Panc1 (cell line): ENCODE data around the gene ALKBH4. TPM values are rescaled to one million over a fixed set of nuclear protein-coding genes. Genes with fewer than 3 reads are reported as not detected.

Experiments used
- ATAC-seq: fragments of 200-7000 bp; cut with Tn5 transposase; 2 replicates; pipeline ENCODE4 v1.9.1; 2020; ENCODE audit warnings: mild to moderate bottlenecking, moderate library complexity
- BruUV-seq: library from RNA; stranded (reverse); fragments of 400-500 nt; replicated peaks from 2 replicates; lab custom pipeline; 2021; lab: Mats Ljungman, UMichigan
- CTCF ChIA-PET: fragments of 300-600 bp; sonication (Branson Sonifier 250); formaldehyde crosslinking; loops from one replicate; lab custom pipeline; 2022; ENCODE audit warnings: antibody characterized with exemption; lab: Charles Lee
- POLR2A ChIA-PET: fragments of 300-600 bp; sonication (Branson Sonifier 250); formaldehyde crosslinking; loops from one replicate; lab custom pipeline; 2022; ENCODE audit warnings: antibody characterized with exemption; lab: Charles Lee
- DNase-seq: peaks from one replicate; pipeline ENCODE4 v3.0.0-alpha.2; 2010; ENCODE audit warnings: low read depth, low spot score
- H3K27ac ChIP-seq: 2 replicates; pipeline ENCODE4 v1.5.1; 2011; ENCODE audit warnings: mild to moderate bottlenecking, low read length, inconsistent platforms
- H3K27me3 ChIP-seq: fragments of 200-500 bp; sonication (Bioruptor generic); 2 replicates; pipeline ENCODE4 v1.6.0; 2014; ENCODE audit warnings: low read length, inconsistent platforms; ENCODE audit not compliant: control insufficient read depth, insufficient read depth
- H3K36me3 ChIP-seq: fragments of 200-500 bp; sonication (Bioruptor generic); 2 replicates; pipeline ENCODE4 v1.5.1; 2014; ENCODE audit warnings: inconsistent platforms, mild to moderate bottlenecking, low read length, moderate library complexity; ENCODE audit not compliant: control insufficient read depth, insufficient read depth
- H3K4me1 ChIP-seq: 2 replicates; pipeline ENCODE4 v1.5.1; 2011; ENCODE audit warnings: inconsistent platforms, mild to moderate bottlenecking, low read length, moderate library complexity; ENCODE audit not compliant: control insufficient read depth, insufficient read depth
- H3K4me3 ChIP-seq, 2 experiments: 2 replicates each; pipeline ENCODE4 v1.5.1; 2011 to 2012; ENCODE audit warnings: low read depth in 2 of 2, low read length in 2 of 2, mild to moderate bottlenecking in 2 of 2, inconsistent platforms in 1 of 2, moderate library complexity in 1 of 2
- H3K9me3 ChIP-seq: fragments of 200-500 bp; sonication (Bioruptor generic); 2 replicates; pipeline ENCODE4 v1.5.1; 2014; ENCODE audit warnings: low read depth, mild to moderate bottlenecking, inconsistent platforms, low read length, moderate library complexity; ENCODE audit not compliant: control insufficient read depth, insufficient read depth
- CTCF ChIP-seq: fragments of 450-650 bp; IDR thresholded peaks from 2 replicates; pipeline ENCODE4 v1.5.1; 2017; ENCODE audit warnings: mild to moderate bottlenecking
- in situ Hi-C: cut with HindIII; loops from 2 replicates; pipeline ENCODE4 v1.10.0; 2016; ENCODE audit warnings: low sequenced_read_pairs, low pct_unique_long_range_greater_than_20kb
- intact Hi-C: fragments of 100-400 bp; cut with micrococcal nuclease; formaldehyde crosslinking; loops from one replicate; pipeline ENCODE4 v1.10.0; 2022; ENCODE audit not compliant: unreplicated experiment
- total RNA-seq: library from RNA; stranded (reverse); gene quantifications from one replicate; pipeline ENCODE4 v1.2.1, GENCODE V29; 2021; ENCODE audit not compliant: unreplicated experiment
- TF ChIP-seq, protein P1 (sequence below), 2 experiments: IDR thresholded peaks; 2 replicates each; pipeline ENCODE4 v1.6.1; 2011 to 2012; ENCODE audit warnings: low read depth in 2 of 2, control low read depth in 1 of 2, low read length in 1 of 2, mild to moderate bottlenecking in 1 of 2, moderate library complexity in 1 of 2; ENCODE audit not compliant: insufficient read depth in 1 of 2

ALKBH4 gene
- total RNA-seq, 1 experiment from 2014 or later = 19.0 TPM

DNA sequence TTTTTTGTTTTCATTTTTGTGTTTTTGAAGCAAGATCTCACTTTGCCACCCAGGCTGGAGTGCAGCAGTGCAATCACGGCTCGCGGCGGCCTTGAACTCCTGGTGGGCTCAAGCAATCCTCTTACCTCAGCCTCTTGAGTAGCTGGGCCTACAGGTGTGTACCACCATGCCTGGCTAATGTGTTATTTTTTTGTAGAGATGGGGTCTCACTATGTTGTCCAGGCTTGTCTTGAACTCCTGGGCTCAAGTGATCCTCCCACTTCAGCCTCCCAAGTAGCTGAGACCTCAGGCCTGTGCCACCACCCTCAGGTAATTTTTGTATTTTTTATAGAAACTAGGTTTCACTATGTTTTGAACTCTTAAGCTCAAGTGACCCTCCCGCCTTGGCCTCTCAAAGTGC, 53.7 kb downstream of the ALKBH4 start:
- Histone ChIP-seq H3K9me3 (no peaks in the 10 kb centered on the region), H3K4me1 (no peaks in the 10 kb centered on the region), H3K27ac (no peak overlapping the region), H3K4me3 (no peak overlapping the region), H3K27me3 (no peaks in the 10 kb centered on the region), H3K36me3 (peaks cover 11% of the 10 kb centered on the region; the same call in 1 of the 2 replicates)
- in situ Hi-C loops = loop anchor here (10.0 kb wide), 1 partner anchor 126 kb away; the partner anchor contains the start of gene SH2B2
- no TSS peak for BruUV-seq
- ChIA-PET CTCF (no interaction called here), POLR2A (no interaction called here)
- ATAC-seq = no peak
- no peak for DNase-seq
- intact Hi-C loops = no loop called here
- no peak for TF ChIP-seq CTCF
- TF ChIP-seq, protein P1, sequence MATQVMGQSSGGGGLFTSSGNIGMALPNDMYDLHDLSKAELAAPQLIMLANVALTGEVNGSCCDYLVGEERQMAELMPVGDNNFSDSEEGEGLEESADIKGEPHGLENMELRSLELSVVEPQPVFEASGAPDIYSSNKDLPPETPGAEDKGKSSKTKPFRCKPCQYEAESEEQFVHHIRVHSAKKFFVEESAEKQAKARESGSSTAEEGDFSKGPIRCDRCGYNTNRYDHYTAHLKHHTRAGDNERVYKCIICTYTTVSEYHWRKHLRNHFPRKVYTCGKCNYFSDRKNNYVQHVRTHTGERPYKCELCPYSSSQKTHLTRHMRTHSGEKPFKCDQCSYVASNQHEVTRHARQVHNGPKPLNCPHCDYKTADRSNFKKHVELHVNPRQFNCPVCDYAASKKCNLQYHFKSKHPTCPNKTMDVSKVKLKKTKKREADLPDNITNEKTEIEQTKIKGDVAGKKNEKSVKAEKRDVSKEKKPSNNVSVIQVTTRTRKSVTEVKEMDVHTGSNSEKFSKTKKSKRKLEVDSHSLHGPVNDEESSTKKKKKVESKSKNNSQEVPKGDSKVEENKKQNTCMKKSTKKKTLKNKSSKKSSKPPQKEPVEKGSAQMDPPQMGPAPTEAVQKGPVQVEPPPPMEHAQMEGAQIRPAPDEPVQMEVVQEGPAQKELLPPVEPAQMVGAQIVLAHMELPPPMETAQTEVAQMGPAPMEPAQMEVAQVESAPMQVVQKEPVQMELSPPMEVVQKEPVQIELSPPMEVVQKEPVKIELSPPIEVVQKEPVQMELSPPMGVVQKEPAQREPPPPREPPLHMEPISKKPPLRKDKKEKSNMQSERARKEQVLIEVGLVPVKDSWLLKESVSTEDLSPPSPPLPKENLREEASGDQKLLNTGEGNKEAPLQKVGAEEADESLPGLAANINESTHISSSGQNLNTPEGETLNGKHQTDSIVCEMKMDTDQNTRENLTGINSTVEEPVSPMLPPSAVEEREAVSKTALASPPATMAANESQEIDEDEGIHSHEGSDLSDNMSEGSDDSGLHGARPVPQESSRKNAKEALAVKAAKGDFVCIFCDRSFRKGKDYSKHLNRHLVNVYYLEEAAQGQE (IDR thresholded peaks at IDR 0.05; ENCODE audit: insufficient read depth in 1 of 2, low read depth in 2 of 2, low read length in 1 of 2) = no peak

DNA sequence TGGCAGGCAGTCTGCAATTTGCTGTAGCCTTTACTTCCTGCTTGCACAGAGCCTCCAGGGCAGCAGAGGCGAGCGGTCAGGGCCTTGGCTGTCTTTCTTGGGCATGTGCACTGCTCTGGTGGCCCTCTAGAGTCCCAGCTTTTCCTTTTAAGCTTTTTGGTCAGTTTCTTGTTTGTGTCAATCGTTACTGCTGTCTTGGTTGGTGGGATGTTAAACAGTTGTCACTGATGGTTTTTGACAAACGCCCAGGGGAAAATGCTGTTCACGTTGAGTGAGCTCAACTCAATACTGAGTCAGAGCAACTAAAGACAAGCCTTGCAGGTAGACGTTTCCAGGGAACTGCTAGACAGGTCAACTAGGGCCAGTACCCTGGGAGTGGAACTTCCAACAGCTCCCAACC, 54.5 kb downstream of the ALKBH4 start:
- BruUV-seq = no TSS peak
- DNase-seq (no peak), ATAC-seq (peak; percentile 70)
- Histone ChIP-seq H3K27ac (no peak overlapping the region), H3K36me3 (peaks cover 18% of the 10 kb centered on the region; the same call in 1 of the 2 replicates), H3K4me1 (no peaks in the 10 kb centered on the region), H3K4me3 (no peak overlapping the region), H3K27me3 (no peaks in the 10 kb centered on the region), H3K9me3 (no peaks in the 10 kb centered on the region)
- in situ Hi-C loops = loop anchor here (10.0 kb wide), 1 partner anchor 125 kb away; the partner anchor contains the start of gene SH2B2
- TF ChIP-seq, protein P1 (IDR thresholded peaks at IDR 0.05; ENCODE audit: insufficient read depth in 1 of 2, low read depth in 2 of 2, low read length in 1 of 2) = no peak
- CTCF ChIA-PET = no interaction called here
- POLR2A ChIA-PET = no interaction called here
- intact Hi-C loops = no loop called here
